Neural cell (in vitro differentiated cells): Measurements from ENCODE around the gene DTD1. TPM values are rescaled to one million over a fixed set of nuclear protein-coding genes. Genes with fewer than 3 reads are reported as not detected.
A peak's percentile ranks its signal among the peaks of the same experiment; 100 is the strongest.

Experiments
- H2AFZ ChIP-seq: fragments of 200-600, 300-800 bp; sonication (generic), shearing (Covaris generic); 2 replicates; pipeline ENCODE4 v1.6.0; 2014; ENCODE audit warnings: low read depth, mild to moderate bottlenecking, antibody characterized with exemption, low read length, moderate library complexity
- H3F3A ChIP-seq: fragments of 200-600 bp; shearing (Covaris generic); 2 replicates; pipeline ENCODE4 v1.6.1; 2016; ENCODE audit warnings: mild to moderate bottlenecking, moderate library complexity, mixed read lengths, antibody characterized with exemption, low read length; ENCODE audit not compliant: insufficient read depth, poor library complexity, severe bottlenecking
- H3K27ac ChIP-seq: fragments of 200-600, 300-800 bp; sonication (generic), shearing (Covaris generic); 2 replicates; pipeline ENCODE4 v1.5.1; 2014; ENCODE audit warnings: mild to moderate bottlenecking, low read length, moderate library complexity
- H3K27me3 ChIP-seq: fragments of 300-800, 200-600 bp; sonication (generic), shearing (Covaris generic); 2 replicates; pipeline ENCODE4 v1.6.0; 2014; ENCODE audit warnings: mild to moderate bottlenecking, low read depth, low read length, moderate library complexity; ENCODE audit not compliant: insufficient read depth
- H3K36me3 ChIP-seq: fragments of 300-800, 200-600 bp; sonication (generic), shearing (Covaris generic); 2 replicates; pipeline ENCODE4 v1.5.1; 2014; ENCODE audit warnings: mild to moderate bottlenecking, antibody characterized with exemption, low read length, moderate library complexity; ENCODE audit not compliant: insufficient read depth
- H3K4me2 ChIP-seq: fragments of 300-800, 200-600 bp; sonication (generic), shearing (Covaris generic); 2 replicates; pipeline ENCODE4 v1.6.0; 2014; ENCODE audit warnings: mild to moderate bottlenecking, low read length
- H3K4me3 ChIP-seq: fragments of 300-800, 200-600 bp; sonication (generic), shearing (Covaris generic); 2 replicates; pipeline ENCODE4 v1.5.1; 2014; ENCODE audit warnings: mild to moderate bottlenecking, low read length, moderate library complexity
- H3K79me2 ChIP-seq: fragments of 200-600 bp; shearing (Covaris generic); replicated peaks from 2 replicates; pipeline ENCODE4 v1.6.0; 2014; ENCODE audit warnings: mild to moderate bottlenecking, low read length, moderate library complexity; ENCODE audit not compliant: insufficient read depth
- H3K9ac ChIP-seq: fragments of 300-800, 200-600 bp; sonication (generic), shearing (Covaris generic); 2 replicates; pipeline ENCODE4 v1.6.1; 2016; ENCODE audit warnings: mild to moderate bottlenecking, low read length, mixed read lengths
- H3K9me2 ChIP-seq: fragments of 200-600 bp; shearing (Covaris generic); 2 replicates; pipeline ENCODE4 v1.6.1; 2016; ENCODE audit warnings: mild to moderate bottlenecking, low read length, mixed read lengths; ENCODE audit not compliant: insufficient read depth
- H3K9me3 ChIP-seq: fragments of 200-600, 300-800 bp; sonication (generic), shearing (Covaris generic); 2 replicates; pipeline ENCODE4 v1.6.1; 2016; ENCODE audit warnings: mild to moderate bottlenecking, mixed run types, low read length, moderate library complexity, mixed read lengths
- H4K20me1 ChIP-seq: fragments of 200-600 bp; shearing (Covaris generic); 2 replicates; pipeline ENCODE4 v1.6.1; 2016; ENCODE audit warnings: mild to moderate bottlenecking, mixed run types; ENCODE audit not compliant: insufficient read depth
- MXI1 ChIP-seq: fragments of 450-650 bp; conservative IDR thresholded peaks from 2 replicates; pipeline ENCODE4 v1.6.1; 2014; ENCODE audit warnings: antibody characterized with exemption, mild to moderate bottlenecking; ENCODE audit not compliant: poor library complexity, severe bottlenecking
- RAD21 ChIP-seq: fragments of 450-650 bp; conservative IDR thresholded peaks from 2 replicates; pipeline ENCODE4 v1.6.1; 2014; ENCODE audit warnings: antibody characterized with exemption, mild to moderate bottlenecking, moderate library complexity
- REST ChIP-seq: IDR thresholded peaks from 2 replicates; pipeline ENCODE4 v1.6.1; 2012; ENCODE audit warnings: borderline replicate concordance
- SMC3 ChIP-seq: fragments of 450-650 bp; conservative IDR thresholded peaks from 2 replicates; pipeline ENCODE4 v1.6.1; 2014; ENCODE audit warnings: antibody characterized with exemption, mild to moderate bottlenecking, moderate library complexity; ENCODE audit not compliant: poor library complexity
- TAF1 ChIP-seq: IDR thresholded peaks from 2 replicates; pipeline ENCODE4 v1.6.1; 2012; ENCODE audit warnings: low read depth
- polyA plus RNA-seq: library from polyadenylated mRNA; depleted of rRNA; stranded (reverse); fragments of >200 nt; gene quantifications from 2 replicates; pipeline ENCODE4 v1.2.3, GENCODE V29; 2014
- TF ChIP-seq, protein P1 (sequence below): fragments of 450-650 bp; IDR thresholded peaks from 2 replicates; pipeline ENCODE4 v1.5.1; 2014; ENCODE audit warnings: antibody characterized with exemption, mild to moderate bottlenecking, moderate library complexity; ENCODE audit not compliant: poor library complexity, severe bottlenecking

Gene DTD1
- polyA plus RNA-seq, 1 donor from 2014 or later, result 337 TPM

DNA sequence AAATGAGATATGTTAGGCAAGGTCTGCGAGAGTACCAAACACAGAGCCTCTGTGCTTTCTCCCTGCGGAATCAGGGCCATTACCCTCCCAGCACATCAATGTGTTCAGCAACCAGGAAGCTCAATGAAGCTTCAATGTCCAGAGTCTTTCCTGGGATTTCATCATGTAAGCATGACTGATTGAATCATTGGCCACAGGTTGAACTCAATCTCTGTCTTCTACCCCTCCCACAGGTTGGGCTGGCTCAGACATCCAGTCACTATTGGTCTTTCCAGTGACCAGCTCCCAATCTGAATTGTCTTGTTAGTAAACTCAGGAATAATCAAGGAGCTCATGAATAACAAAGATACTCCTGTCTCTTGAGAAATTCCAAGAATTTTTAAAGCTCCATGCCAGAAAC is 2.7 kb upstream of the DTD1 start:
- no peak overlapping the region for H2AFZ ChIP-seq
- H4K20me1 ChIP-seq, result no peaks in the 10 kb centered on the region
- no peak overlapping the region for H3K4me2 ChIP-seq
- no peaks in the 10 kb centered on the region for H3F3A ChIP-seq
- H3K9ac ChIP-seq, result no peak overlapping the region
- no peaks in the 10 kb centered on the region for H3K9me2 ChIP-seq
- H3K9me3 ChIP-seq, result no peaks in the 10 kb centered on the region
- no peaks in the 10 kb centered on the region for H3K27me3 ChIP-seq
- no peaks in the 10 kb centered on the region for H3K36me3 ChIP-seq
- peaks cover 19% of the 10 kb centered on the region for H3K79me2 ChIP-seq
- H3K27ac ChIP-seq, result no peak overlapping the region
- no peak overlapping the region for H3K4me3 ChIP-seq
- TF ChIP-seq, protein P1, sequence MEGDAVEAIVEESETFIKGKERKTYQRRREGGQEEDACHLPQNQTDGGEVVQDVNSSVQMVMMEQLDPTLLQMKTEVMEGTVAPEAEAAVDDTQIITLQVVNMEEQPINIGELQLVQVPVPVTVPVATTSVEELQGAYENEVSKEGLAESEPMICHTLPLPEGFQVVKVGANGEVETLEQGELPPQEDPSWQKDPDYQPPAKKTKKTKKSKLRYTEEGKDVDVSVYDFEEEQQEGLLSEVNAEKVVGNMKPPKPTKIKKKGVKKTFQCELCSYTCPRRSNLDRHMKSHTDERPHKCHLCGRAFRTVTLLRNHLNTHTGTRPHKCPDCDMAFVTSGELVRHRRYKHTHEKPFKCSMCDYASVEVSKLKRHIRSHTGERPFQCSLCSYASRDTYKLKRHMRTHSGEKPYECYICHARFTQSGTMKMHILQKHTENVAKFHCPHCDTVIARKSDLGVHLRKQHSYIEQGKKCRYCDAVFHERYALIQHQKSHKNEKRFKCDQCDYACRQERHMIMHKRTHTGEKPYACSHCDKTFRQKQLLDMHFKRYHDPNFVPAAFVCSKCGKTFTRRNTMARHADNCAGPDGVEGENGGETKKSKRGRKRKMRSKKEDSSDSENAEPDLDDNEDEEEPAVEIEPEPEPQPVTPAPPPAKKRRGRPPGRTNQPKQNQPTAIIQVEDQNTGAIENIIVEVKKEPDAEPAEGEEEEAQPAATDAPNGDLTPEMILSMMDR, result no peak

DNA sequence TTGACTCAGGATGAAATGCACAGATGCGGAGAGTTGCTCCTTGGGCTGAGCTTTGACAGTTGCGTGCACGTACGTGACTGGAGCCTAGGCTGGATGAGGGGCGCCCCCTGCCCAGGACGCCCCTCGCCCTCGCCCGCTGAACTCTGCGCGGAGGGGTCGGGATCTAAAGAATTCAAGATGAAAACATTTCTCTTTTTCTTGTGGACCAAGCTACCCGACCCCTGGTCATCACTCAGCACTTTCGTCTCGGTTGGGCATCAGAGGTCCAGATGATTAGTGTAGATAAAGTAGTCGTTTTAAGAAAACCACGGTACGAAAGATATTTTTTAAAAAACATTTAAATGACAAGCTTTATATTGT is 700 bp downstream of the DTD1 start:
- H3K79me2 ChIP-seq, result peaks cover 50% of the 10 kb centered on the region
- no peaks in the 10 kb centered on the region for H3K27me3 ChIP-seq
- TF ChIP-seq TAF1 (peak; percentile 19), RAD21 (no peak)
- H3F3A ChIP-seq, result no peaks in the 10 kb centered on the region
- H3K36me3 ChIP-seq, result peaks cover 2% of the 10 kb centered on the region
- peak overlapping the region; percentile 81 for H2AFZ ChIP-seq
- no peaks in the 10 kb centered on the region for H3K9me2 ChIP-seq
- H3K9me3 ChIP-seq, result no peaks in the 10 kb centered on the region
- peak overlapping the region; percentile 92 for H3K9ac ChIP-seq
- no peaks in the 10 kb centered on the region for H4K20me1 ChIP-seq
- H3K4me3 ChIP-seq, result peak overlapping the region; percentile 85
- H3K27ac ChIP-seq, result peak overlapping the region; percentile 91
- H3K4me2 ChIP-seq, result peak overlapping the region; percentile 97

- H3K4me3 ChIP-seq, result peak overlapping the region; percentile 85
- no peaks in the 10 kb centered on the region for H4K20me1 ChIP-seq
- no peak overlapping the region for H3K27ac ChIP-seq
- peak overlapping the region; percentile 92 for H3K9ac ChIP-seq
- peaks cover 53% of the 10 kb centered on the region for H3K79me2 ChIP-seq
- H3F3A ChIP-seq, result no peaks in the 10 kb centered on the region
- no peaks in the 10 kb centered on the region for H3K9me2 ChIP-seq
- peak overlapping the region; percentile 97 for H3K4me2 ChIP-seq
- no peak for TF ChIP-seq REST
- TF ChIP-seq TAF1, result no peak
- TF ChIP-seq MXI1, result no peak
- TF ChIP-seq SMC3, result no peak
- H3K27me3 ChIP-seq, result no peaks in the 10 kb centered on the region
- no peaks in the 10 kb centered on the region for H3K9me3 ChIP-seq
- peaks cover 5% of the 10 kb centered on the region for H3K36me3 ChIP-seq
- H2AFZ ChIP-seq, result no peak overlapping the region
These were observed 2.3 kb downstream of the DTD1 start for GRCh38 chr20:18589941-18590674.
